ENCODE data around the gene TOR4A.
A peak's percentile ranks its signal among the peaks of the same experiment; 100 is the strongest.

Gene TOR4A

DNA sequence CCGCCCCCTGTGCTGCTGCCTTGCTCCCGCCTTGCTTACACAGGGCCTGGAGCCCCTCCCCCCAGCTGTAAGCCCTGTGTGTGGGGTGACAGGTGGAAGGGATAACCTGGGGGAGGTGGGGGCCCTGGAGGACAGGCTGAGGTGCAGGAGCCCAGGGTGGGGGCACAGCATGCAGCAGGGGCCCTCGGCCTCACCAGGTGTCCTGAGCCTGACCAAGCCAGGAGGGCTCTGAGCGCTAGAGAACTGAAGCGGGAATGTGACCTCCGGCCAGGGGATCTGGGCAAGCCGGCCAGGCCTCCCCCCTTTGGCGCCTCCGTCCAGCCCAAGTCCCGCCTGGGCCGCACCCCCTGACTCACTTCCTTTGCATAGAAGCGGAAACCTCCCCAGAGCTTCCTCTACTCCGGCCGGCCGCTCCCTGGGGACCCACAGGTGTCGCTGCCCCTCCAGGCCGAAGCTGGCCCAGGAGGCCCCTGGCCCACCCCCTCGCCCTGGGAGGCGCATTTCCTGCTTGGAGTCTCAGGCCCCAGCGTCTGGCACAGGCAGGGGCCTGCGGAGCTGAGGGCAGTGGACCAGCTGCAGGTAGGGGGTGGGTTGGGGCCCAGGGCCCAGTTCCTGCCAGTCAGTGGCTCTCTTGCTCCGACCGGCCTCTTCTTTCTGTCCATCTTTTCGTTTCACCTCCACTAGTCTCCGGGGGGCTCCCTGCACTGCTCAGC lies at the start of gene TOR4A:
Gene TOR4A, plus strand, starts transcription at position 398 of the 713 bp plus-strand sequence. CDS start 964 bp downstream, outside the sequence.
- DNase-seq = peak; percentile 76 to 85

DNA sequence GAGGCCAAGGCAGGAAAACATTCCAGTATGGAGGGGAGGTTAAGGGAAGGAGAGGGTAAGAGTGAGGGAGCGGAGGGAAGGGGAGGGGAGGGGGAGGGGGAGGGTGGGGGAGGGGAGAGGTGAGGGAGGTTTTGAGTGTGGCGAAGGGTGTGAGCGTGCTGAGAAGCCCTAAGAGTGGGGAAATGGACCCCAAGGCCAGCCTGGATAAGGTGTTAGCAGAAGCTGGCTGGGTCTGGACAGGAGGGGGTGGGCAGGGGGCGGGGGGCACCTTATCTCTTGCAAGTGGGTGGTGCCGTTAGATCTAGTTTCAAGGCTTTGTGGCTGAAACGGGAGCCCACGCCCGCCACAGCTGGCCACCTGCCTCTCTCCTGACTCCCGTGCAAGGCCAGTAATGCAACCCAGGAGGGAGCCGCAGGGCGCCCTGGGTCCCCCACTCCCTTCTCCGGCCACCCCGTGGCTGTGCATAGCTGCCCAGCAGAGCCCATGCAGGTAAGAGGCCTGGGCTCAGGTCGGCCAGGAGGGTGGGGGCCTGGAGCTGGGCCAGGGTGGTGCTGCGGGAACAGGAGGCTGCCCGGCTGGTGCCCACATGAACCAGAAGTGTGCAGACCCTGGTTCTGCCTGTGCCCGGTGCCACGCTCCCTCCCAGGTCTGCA lies 49.5 kb upstream of the TOR4A start:
- DNase-seq = no peak

DNA sequence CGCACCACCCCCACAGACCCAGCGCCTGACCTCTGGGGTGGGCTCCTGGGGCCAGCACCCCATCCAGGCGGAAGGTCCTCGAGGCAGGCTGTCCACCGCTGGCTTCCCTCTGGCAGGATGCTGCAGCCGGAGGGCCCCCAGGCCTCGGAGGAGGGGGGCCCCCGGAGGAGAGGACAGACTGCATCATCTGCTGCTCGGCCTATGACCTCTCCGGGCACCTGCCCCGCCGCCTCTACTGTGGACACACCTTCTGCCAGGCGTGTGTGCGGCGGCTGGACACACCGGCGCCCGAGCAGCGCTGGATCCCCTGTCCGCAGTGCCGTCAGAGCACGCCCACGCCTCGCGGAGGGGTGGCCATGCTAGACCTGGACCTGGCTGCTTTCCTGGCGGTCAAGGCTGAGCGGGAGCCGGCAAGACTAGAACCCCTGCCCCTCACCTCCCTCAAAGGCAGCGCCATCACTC lies 49.0 kb upstream of the TOR4A start:
- no peak for DNase-seq

DNA sequence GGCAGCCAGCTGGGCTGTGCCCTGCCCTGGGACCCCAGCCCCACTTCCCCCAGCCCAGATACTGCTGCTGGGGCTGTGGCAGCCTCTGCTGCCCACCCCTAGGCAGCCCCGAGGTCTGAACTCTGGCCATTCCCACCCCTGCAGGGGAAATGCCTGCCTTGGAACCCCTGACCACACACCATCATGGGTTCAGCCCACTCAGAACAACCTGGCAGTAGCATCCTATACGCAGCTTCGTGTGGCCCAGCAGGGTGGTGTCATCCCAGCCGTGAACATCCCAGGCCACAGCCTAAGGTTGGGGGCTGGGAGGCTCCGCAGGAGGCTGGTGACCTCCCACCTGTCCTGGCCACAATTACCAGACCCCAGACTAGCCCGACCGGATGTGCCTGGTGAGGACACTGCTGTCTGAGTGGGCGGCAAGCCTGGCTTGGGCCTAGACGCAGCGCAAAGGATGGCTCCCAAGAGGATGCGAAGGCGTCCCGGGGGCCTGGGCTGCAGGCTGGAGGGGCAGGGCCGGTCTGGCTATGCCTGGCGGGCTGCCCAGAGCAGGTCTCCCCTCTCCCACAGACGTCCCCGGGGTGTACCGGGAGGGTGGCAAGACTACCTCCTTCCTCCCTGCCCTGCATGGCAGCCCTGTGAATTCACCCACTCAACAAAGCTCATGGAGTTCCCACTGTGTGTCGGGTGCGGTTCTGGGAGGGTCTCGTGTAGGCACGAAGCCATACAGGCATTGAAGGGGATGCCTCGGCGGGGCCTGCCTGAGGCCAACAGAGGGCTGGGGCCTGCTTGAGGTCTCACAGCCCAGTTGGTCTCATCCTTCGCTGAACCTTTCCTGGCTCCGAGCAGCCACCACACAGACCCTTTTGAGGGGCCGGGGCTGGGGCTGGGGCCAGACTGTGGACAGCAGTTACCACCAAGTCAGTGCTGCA lies 48.3 kb upstream of the TOR4A start:
- DNase-seq = no peak

DNA sequence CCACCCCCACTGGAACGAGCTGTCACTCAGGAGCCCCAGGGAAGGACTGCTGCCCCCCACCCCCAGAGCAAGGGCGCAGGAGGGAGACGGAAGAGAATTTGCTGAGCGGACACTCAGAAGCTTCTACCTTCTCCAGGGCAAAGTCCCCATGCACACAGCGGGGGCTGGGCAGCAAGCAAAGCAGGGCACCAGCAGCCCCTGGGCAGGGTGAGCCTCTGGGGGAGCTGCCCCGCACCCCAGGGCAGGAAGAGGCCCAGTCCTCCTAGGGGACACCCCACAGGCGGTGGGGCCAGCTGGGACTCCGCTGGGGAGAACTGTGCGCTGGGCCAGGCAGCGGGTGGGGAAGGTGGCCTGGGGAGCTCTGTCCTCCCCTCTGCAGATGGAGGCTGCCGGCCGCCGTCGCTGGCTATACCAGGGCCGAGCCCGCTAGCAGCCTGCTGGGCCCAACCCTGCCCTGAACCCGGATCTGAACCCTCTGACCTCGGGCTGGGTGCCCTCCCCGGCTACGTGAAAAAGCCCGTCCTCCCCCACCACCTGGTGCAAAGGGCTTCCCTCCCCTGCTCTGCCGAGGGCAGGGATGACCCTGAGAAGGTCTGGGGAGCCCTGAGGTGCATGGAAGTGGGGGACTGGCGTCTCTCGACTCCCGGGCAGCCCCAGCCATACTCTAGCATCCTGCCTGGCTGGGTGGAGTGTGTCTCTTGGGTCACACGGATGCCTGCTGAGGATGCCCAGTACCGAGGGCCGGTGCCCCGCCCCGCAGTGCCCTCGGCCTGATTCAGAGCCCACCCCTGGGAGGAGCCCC lies 47.4 kb upstream of the TOR4A start:
- no peak for DNase-seq

DNA sequence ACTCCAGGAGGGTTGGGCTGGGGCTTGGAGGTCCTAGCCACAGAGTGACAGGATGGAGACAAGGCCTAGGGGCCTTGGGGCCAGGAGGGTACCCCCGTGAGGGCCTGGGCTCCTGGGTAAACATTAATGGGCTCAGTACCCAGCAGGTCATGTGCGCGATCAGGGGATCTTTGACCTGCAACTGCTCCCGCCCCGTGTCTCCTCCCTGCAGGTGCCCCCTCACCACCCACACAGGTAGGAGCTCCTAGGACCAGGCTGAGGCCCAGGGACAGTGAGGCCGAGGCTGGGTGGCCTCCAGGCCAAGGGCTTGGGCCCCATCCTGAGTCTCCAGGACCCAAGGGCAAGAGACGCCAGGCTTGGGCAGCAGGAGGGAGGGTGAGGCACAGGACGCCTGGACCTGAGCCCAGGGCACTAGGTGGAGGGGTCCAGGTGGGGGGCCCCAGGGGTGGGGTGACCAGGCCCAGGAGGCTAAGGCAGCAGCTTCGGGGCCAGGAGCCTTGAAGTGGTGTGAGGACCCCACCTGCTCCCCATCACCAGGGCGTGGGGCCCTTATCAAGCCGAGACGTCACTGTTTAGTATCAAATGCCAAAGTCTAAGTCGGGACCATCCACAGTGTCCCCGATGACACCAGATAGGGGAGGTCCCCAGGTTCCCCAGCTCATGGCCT lies 46.7 kb upstream of the TOR4A start, which contains the start of gene SLC34A3:
Gene SLC34A3, plus strand, starts transcription at position 197 of the 667 bp plus-strand sequence. CDS start 802 bp downstream, outside the sequence.
- no peak for DNase-seq

DNA sequence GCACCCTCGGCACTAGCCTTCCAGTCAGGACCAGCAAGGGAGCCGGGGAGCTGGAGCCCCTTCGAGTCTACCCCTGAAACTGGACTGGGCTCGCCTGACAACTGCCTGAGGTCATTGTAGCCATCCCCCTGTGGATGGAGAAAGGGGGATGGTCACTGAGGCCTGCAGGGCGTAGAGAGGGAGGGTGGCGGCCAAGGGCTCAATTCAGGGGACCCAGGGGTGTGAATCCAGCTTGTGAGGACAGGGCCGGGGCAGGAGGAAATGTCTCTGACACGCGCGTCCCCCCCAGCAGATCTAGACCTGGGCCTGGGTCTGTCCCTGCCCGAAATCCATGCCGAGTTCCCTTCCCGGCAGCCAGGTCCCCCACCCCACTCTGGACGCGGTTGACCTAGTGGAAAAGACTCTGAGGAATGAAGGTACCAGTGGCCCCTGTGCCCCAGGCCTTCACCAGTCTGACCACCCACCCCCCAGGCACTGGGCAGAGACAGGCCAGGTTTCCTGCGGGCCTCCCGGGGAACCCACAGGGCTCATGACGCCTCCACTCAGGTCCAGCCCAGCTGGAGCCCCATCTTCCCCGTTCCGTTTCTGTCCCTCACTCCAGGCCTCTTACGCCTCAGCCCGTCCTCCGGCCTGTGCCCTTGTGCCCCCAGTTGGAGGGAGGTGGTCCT lies 46.0 kb upstream of the TOR4A start:
- DNase-seq = no peak

DNA sequence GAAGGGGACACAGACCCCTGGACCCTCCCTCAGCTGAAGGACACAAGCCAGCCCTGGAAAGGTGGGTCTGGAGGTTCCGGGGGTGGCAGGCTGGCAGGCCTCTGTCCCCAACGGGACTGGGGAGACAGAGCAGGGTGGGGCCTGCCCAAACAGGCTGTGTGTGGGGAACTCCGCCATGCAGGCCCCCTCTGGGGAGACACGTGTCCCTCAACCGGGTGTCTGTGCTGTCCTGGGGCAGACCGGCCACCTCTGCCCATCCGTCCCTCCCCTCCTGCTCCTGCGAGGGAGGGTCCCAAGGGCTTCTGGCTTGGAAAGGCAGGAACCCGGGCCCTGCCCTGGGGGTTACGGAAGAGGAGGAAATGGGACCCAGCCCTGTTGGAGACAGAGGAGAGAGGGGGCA lies 45.4 kb upstream of the TOR4A start:
- no peak for DNase-seq

DNA sequence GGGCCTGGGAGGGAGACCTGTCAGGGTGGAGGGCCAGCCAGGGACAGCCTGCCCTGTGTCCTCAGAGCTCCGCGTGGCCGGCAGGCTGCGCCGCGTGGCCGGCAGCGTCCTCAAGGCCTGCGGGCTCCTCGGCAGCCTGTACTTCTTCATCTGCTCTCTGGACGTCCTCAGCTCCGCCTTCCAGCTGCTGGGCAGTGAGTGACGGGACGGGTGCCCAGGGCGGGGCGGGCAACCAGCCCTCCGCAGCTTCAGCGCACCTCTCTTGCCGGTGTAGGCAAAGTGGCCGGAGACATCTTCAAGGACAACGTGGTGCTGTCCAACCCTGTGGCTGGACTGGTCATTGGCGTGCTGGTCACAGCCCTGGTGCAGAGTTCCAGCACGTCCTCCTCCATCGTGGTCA lies 45.0 kb upstream of the TOR4A start:
- DNase-seq = no peak

DNA sequence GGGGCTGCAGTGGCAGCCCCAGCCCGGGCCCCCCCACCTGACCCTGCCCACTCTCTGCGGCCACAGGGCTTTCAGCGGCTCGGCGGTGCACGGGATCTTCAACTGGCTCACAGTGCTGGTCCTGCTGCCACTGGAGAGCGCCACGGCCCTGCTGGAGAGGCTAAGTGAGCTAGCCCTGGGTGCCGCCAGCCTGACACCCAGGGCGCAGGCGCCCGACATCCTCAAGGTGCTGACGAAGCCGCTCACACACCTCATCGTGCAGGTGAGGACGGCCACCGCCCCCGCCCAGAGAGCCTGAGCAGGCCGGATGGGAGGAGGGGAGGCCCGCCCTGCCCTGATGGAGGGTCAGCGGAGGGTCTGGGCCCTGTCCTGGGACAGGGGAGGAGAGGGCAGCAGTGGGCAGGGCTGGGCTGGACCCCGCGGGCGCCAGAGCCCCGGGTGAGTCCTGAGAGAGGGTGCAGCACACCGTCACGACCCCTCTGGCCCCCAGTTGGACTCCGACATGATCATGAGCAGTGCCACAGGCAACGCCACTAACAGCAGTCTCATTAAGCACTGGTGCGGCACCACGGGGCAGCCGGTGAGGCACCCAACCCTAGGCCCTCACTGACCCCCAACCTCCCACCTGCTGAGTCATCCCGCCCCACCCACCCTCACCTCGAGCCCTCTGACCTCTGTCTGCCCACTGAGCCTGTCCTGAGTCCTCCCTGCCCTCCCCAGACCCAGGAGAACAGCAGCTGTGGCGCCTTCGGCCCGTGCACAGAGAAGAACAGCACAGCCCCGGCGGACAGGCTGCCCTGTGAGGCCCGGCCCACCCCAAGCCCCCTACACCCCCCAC lies 44.2 kb upstream of the TOR4A start:
- no peak for DNase-seq

DNA sequence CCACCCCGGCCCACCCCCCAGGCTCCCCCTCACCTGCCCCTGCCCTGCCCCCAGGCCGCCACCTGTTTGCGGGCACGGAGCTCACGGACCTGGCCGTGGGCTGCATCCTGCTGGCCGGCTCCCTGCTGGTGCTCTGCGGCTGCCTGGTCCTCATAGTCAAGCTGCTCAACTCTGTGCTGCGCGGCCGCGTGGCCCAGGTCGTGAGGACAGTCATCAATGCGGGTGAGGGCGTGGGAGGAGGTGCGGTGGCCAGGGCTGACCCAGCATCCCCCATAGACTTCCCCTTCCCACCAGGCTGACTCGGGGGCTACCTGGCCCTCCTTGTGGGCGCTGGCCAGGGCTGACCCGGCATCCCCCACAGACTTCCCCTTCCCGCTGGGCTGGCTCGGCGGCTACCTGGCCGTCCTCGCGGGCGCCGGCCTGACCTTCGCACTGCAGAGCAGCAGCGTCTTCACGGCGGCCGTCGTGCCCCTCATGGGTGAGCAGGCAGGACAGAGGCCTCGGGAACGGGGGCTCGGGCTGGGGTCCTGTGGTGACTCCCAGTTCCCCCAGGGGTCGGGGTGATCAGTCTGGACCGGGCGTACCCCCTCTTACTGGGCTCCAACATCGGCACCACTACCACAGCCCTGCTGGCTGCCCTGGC lies 43.4 kb upstream of the TOR4A start:
- no peak for DNase-seq

DNA sequence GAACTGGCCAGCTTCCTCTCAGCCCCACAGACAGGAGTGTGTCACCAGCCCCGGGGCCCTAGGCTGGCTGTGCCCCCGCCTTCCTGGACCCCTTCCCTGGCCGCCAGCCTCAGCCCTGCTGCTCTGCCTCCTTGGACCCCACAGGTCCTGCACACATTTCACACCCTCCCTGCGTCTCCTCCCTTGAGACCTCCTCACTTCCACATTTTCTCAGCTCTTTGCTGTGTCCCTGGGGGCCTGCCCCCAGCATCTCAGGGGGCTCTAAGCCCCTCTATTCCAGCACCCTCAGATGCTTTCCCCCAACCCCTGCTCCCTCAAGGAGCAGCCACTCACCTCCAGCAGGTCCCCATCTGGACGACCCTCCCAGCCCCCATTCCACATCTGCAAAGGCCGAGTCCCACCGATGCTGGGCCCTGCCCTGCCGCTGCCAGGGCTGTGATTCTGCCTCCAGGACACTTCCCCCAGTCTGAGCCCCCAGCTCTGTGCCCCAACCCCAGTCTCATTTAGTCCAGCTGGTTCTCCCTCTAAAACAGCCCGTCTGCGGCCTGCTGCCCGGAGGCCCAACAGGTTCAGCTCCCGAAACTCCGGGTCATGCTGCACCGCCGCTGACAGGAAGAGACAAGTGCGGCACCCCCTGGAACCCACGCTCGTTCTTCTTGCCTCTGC lies 42.6 kb upstream of the TOR4A start:
- DNase-seq = no peak

DNA sequence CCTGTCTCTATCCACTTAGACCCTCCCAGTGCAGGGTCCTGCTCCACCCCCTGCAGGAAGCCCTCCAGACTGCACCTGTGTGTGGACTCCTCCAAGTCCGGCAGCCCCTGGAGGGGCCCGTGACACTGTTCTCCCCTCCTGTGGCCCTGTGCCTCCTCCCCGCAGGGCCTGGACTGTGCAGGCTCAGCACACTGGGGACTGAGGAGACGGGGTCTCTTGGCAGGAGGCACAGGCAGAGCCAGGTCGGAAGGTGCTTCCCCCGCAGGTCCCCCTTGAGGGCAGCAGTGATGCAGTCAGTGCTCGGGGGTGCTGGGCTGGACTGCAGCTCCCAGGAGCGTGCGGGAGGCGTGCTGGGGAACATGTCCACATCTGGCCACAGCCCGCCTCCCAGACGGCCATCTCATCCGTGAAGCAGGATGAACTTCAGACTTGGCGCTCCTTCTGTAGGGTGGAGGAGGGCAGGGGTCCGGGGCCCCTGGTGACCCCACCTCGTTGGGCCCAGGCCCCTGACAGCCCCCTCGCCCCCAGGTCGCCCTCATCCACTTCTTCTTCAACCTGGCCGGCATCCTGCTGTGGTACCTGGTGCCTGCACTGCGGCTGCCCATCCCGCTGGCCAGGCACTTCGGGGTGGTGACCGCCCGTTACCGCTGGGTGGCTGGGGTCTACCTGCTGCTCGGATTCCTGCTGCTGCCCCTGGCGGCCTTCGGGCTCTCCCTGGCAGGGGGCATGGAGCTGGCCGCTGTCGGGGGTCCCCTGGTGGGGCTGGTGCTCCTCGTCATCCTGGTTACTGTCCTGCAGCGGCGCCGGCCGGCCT lies 41.9 kb upstream of the TOR4A start:
- DNase-seq = no peak

DNA sequence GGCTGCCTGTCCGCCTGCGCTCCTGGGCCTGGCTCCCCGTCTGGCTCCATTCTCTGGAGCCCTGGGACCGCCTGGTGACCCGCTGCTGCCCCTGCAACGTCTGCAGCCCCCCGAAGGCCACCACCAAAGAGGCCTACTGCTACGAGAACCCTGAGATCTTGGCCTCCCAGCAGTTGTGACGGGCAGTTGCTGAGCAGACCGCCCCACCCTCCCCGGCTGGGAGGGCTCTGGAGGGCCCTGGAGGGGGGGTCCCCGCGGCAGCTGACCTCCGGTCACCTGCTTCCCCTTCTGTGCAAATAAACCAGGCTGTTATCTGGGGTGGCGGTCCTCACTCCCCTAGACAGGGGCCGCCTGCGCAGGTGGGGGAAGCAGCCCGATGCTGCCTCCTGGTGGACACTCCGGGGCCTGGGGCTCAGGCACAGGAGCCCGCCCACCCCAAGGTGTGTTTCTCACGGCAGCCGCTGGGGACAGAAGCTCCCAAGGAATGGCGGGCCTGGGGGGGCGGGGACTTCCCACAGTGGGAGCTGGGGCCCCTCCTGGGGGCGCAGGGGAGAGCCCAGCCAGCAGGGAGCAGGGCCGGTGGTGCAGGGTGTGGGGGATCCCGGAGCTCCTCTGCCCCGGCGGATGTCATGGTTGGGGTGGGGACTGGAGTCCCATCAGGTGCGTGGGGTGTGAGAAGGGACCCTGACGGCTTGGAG lies 41.1 kb upstream of the TOR4A start:
- peak; percentile 69 to 77 for DNase-seq

DNA sequence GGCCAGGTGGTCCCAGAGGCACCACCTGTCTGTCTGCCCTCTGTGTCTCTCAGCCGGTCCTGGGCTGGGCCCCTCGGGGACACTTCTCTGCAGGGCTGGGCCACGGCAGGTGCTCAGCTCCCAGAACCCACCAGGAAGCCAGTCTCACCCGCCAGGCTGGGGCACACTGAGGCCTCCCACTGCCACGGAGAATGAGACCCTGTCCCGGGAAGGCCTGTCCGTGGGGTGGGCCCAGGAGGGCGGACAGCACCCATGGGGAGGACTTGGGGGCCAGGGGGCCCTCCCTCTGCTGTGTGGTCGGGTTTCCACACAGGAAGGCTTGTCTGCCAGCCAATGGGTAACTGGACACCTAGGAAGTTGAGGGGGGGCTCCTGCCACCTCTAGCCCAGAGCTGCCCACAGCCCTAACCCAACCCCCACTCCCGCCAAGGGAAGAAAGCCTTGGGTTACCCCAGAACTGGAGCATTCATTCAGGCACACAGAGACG lies 40.5 kb upstream of the TOR4A start:
- DNase-seq = no peak

DNA sequence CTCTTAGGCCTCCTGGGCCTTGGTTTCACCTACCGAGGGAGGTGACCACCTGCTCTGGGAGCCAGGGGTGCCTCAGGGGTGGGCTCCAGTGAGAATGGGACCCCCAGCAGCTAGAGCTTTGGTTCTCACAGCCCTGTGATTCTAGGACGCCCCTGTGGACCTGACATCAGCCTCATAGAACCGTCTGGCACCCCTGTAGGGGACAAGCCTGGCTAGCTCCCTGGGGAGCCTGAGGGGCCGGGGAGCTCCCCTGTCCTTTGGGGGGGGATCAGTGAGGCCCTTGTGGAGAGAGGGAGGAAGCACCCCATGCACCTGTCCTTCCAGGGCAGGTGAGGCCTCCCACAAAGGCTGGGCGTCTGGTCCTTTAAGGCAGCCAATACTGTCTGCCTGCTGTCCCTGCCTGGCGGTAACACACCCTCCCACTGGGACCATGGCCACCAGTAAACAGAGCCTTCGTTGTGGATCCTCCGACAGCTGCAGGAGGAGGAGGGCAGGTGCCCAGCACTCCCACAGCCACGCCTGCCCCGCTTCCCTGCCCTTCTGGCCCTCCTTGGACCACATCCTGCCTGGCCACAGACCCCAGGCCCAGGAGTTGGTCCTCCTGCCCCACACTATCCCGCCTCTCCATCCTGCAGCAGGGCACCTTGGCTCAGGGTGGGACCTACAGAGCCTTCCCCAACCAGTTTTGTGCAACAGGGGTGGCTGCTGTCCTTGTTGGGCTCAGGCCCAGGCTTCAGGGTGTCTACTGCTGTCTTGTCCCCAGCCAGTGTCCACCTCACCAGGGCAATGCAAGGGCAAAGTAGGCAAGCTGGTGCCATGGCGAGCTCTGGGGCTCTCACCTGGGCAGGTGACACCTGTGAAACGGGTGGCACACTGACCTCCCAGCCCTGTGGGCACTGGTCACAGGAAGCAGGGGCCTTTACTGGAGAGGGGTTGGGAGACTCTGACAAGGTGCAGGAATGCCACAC lies 39.5 kb upstream of the TOR4A start:
- DNase-seq = no peak
